ENCODE data around the gene ZNF574. TPM values are rescaled to one million over a fixed set of nuclear protein-coding genes. Genes with fewer than 3 reads are reported as not detected.

The ZNF574 gene
- 12.4 and 14.6 TPM in 2 replicates for total RNA-seq

GRCh38 chr19:42075616-42076379 is at the start of gene ZNF574:
ZNF574 (plus strand) TSS chr19:42076166; CDS start chr19:42078607, 2,441 bp downstream.

DNA sequence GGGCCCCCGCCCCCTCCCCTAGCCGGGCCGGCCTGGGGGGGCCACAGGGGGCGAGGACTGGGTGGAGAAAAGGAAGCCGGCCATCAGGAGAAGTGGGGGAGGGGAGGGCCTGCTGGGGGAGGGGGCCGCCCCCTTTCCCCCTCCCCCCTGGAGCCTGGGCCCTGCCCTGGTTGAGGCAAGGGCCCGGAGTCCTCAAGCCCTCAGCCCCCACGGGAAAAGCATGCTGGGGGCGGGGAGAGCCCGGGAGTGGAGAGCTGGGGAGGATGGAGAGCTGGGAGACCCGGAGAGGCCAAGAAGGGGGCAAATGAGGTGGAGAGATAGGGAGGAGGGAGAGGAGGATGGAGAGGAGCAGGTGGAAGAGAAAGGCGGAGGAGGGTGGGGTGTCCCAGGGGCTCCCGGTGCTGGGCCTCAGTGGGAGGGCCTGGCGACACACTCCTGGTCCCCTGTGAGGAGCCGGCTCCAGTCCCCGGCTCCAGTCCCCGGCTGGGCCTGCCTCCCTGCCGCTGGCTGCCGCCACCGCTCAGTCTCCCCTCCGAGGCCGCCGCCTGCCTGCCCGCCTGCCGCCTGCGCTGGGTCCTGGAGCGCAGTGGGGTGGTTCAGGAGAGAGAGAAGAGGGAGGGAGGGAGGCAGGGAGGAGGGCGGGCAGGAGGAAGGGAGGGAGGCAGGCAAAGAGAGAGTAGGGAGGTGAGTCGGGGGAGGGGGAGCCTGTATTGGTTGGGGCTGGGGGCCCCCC is 6.2 kb upstream of the ZNF574 start, which contains the start of gene GRIK5:
GRIK5 (minus strand) TSS at position 588 of the 733 bp plus-strand sequence. CDS start 4,436 bp downstream, outside the sequence.

Other genes starting within 250 kb of the ZNF574 start
- gene LYPD4, start 231.5 kb upstream of the ZNF574 start, total RNA-seq: not detected in 2 replicates
- gene DMRTC2, start 231.1 kb upstream of the ZNF574 start, total RNA-seq: not detected in 2 replicates
- 689 and 1,123 TPM in 2 replicates for gene RPS19, start 215.9 kb upstream of the ZNF574 start, total RNA-seq
- not detected in 2 replicates for gene CD79A, start 198.9 kb upstream of the ZNF574 start, total RNA-seq
- 37.4 and 51.1 TPM in 2 replicates for gene ARHGEF1, start 193.0 kb upstream of the ZNF574 start, total RNA-seq
- gene ERFL, start 147.7 kb upstream of the ZNF574 start, total RNA-seq: under 0.01 TPM in 1 of 2 replicates, not detected in the other
- gene RABAC1, start 116.8 kb upstream of the ZNF574 start, total RNA-seq: 114 and 220 TPM in 2 replicates
- gene ATP1A3, start 81.9 kb upstream of the ZNF574 start, total RNA-seq: 0.11 and 0.37 TPM in 2 replicates
- 0.44 and 0.87 TPM in 2 replicates for gene GRIK5, start 6.0 kb upstream of the ZNF574 start, total RNA-seq
- gene POU2F2, start 56.3 kb downstream of the ZNF574 start, total RNA-seq: 0.77 and 1.00 TPM in 2 replicates
- gene DEDD2, start 141.5 kb downstream of the ZNF574 start, total RNA-seq: 23.1 and 29.7 TPM in 2 replicates
- gene ZNF526, start 144.1 kb downstream of the ZNF574 start, total RNA-seq: 13.8 and 16.9 TPM in 2 replicates
- gene GSK3A, start 166.4 kb downstream of the ZNF574 start, total RNA-seq: 14.2 and 15.8 TPM in 2 replicates
- 15.9 and 22.9 TPM in 2 replicates for gene ERF, start 179.0 kb downstream of the ZNF574 start, total RNA-seq
- gene CIC, start 193.1 kb downstream of the ZNF574 start, total RNA-seq: 31.5 and 32.0 TPM in 2 replicates
- gene PRR19, start 226.0 kb downstream of the ZNF574 start, total RNA-seq: 0.37 and 0.55 TPM in 2 replicates
- 38.1 and 58.9 TPM in 2 replicates for gene PAFAH1B3, start 226.5 kb downstream of the ZNF574 start, total RNA-seq
- 0.50 and 0.77 TPM in 2 replicates for gene TMEM145, start 237.1 kb downstream of the ZNF574 start, total RNA-seq
- 14.4 and 36.0 TPM in 2 replicates for gene MEGF8, start 249.5 kb downstream of the ZNF574 start, total RNA-seq

Measured in uterine smooth muscle cell (primary cell).